GM12891 (cell line): Measurements from ENCODE around the gene UBTF.
A peak's percentile ranks its signal among the peaks of the same experiment; 100 is the strongest.

Source experiments
- PAX5 ChIP-seq: IDR thresholded peaks from 2 replicates; pipeline ENCODE4 v1.6.1; 2011; ENCODE audit warnings: low read length, moderate library complexity, mild to moderate bottlenecking; ENCODE audit not compliant: insufficient read depth, severe bottlenecking
- POLR2A ChIP-seq: IDR thresholded peaks from 2 replicates; pipeline ENCODE4 v1.6.1; 2011; ENCODE audit warnings: low read depth, low read length, control low read depth
- POLR2AphosphoS5 ChIP-seq: IDR thresholded peaks from 2 replicates; pipeline ENCODE4 v1.6.1; 2011; ENCODE audit warnings: low read depth, low read length, control low read depth
- POU2F2 ChIP-seq: IDR thresholded peaks from 2 replicates; pipeline ENCODE4 v1.6.1; 2011; ENCODE audit warnings: low read depth, mild to moderate bottlenecking, control low read depth, low read length, moderate library complexity
- SPI1 ChIP-seq: IDR thresholded peaks from 2 replicates; pipeline ENCODE4 v1.6.1; 2011; ENCODE audit warnings: low read depth, low read length, control low read depth
- TAF1 ChIP-seq: IDR thresholded peaks from 2 replicates; pipeline ENCODE4 v1.6.1; 2011; ENCODE audit warnings: low read depth, low read length, control low read depth

GRCh38 chr17:44205962-44206824 lies 13.3 kb downstream of the UBTF start:
- TF ChIP-seq POLR2A (peak; percentile 49), SPI1 (no peak), TAF1 (no peak), POLR2AphosphoS5 (peak; percentile 77), PAX5 (no peak), POU2F2 (no peak)
